Hepatocyte (in vitro differentiated cells): ENCODE measurements around the gene COPS6. TPM values are rescaled to one million over a fixed set of nuclear protein-coding genes. Genes with fewer than 3 reads are reported as not detected.

Source experiments
- DNase-seq: peaks from one replicate; pipeline ENCODE4 v3.0.0-alpha.2; 2016; ENCODE audit warnings: low spot score
- H2AFZ ChIP-seq: fragments of 200-600 bp; sonication (generic); 2 replicates; pipeline ENCODE4 v1.6.0; 2016; ENCODE audit warnings: antibody characterized with exemption, mild to moderate bottlenecking
- H3K27ac ChIP-seq: fragments of 200-600 bp; sonication (generic); 2 replicates; pipeline ENCODE4 v1.5.1; 2016; ENCODE audit warnings: mild to moderate bottlenecking
- H3K27me3 ChIP-seq: fragments of 200-600 bp; sonication (generic); 2 replicates; pipeline ENCODE4 v1.6.1; 2016
- H3K36me3 ChIP-seq: fragments of 200-600 bp; sonication (generic); replicated peaks from 2 replicates; pipeline ENCODE4 v1.5.1; 2016; ENCODE audit warnings: low read depth; ENCODE audit not compliant: insufficient read depth
- H3K4me1 ChIP-seq: fragments of 200-600 bp; sonication (generic); 2 replicates; pipeline ENCODE4 v1.5.1; 2016; ENCODE audit warnings: mild to moderate bottlenecking, moderate library complexity; ENCODE audit not compliant: insufficient read depth
- H3K4me2 ChIP-seq: fragments of 200-600 bp; sonication (generic); 2 replicates; pipeline ENCODE4 v1.6.0; 2016
- H3K4me3 ChIP-seq: fragments of 200-600 bp; sonication (generic); 2 replicates; pipeline ENCODE4 v1.5.1; 2016; ENCODE audit warnings: mild to moderate bottlenecking
- H3K79me2 ChIP-seq: fragments of 200-600 bp; sonication (generic); 2 replicates; pipeline ENCODE4 v1.6.0; 2017; ENCODE audit warnings: mild to moderate bottlenecking
- H3K9me2 ChIP-seq: fragments of 200-600 bp; sonication (generic); replicated peaks from 2 replicates; pipeline ENCODE4 v1.6.0; 2017; ENCODE audit warnings: mild to moderate bottlenecking; ENCODE audit not compliant: insufficient read depth
- H3K9me3 ChIP-seq: fragments of 200-600 bp; sonication (generic); 2 replicates; pipeline ENCODE4 v1.5.1; 2016; ENCODE audit warnings: low read depth, mild to moderate bottlenecking
- H4K20me1 ChIP-seq: fragments of 200-600 bp; sonication (generic); 2 replicates; pipeline ENCODE4 v1.6.0; 2016; ENCODE audit warnings: mild to moderate bottlenecking; ENCODE audit not compliant: insufficient read depth, poor library complexity, severe bottlenecking
- EZH2 ChIP-seq: fragments of 200-600 bp; sonication (generic); IDR thresholded peaks from 2 replicates; pipeline ENCODE4 v1.6.1; 2016; ENCODE audit warnings: antibody characterized with exemption, mild to moderate bottlenecking, borderline replicate concordance
- EZH2phosphoT487 ChIP-seq: fragments of 200-600 bp; sonication (generic); IDR thresholded peaks from one replicate; pipeline ENCODE4 v1.6.1; 2018; ENCODE audit warnings: antibody characterized with exemption, mild to moderate bottlenecking, low read depth, moderate library complexity; ENCODE audit not compliant: unreplicated experiment, severe bottlenecking
- WGBS: methylation state at CpG from one replicate; pipeline ENCODE4 v1.1.6; 2016; ENCODE audit warnings: low lambda C conversion rate; ENCODE audit errors: missing lambda C conversion rate; 5-methylcytosine and 5-hydroxymethylcytosine counted together
- polyA plus RNA-seq: library from polyadenylated mRNA; unstranded; fragments of >200 nt; fragmentation: Nextera tagmentation; extraction: Ambion mirVana; gene quantifications from 2 replicates; pipeline ENCODE4 v1.2.1, GENCODE V29; 2016
- total RNA-seq: library from RNA; depleted of rRNA; stranded (reverse); fragments of >200 nt; gene quantifications from 2 replicates; pipeline ENCODE4 v1.2.3, GENCODE V29; 2014
- TF ChIP-seq, protein P1 (sequence below): fragments of 200-600 bp; sonication (generic); IDR thresholded peaks from 2 replicates; pipeline ENCODE4 v1.5.1; 2016; ENCODE audit warnings: antibody characterized with exemption, mild to moderate bottlenecking; ENCODE audit not compliant: poor library complexity

The COPS6 gene
- total and polyA plus RNA-seq, 2 experiments from 2014 or later = 41.9 to 163 TPM

DNA sequence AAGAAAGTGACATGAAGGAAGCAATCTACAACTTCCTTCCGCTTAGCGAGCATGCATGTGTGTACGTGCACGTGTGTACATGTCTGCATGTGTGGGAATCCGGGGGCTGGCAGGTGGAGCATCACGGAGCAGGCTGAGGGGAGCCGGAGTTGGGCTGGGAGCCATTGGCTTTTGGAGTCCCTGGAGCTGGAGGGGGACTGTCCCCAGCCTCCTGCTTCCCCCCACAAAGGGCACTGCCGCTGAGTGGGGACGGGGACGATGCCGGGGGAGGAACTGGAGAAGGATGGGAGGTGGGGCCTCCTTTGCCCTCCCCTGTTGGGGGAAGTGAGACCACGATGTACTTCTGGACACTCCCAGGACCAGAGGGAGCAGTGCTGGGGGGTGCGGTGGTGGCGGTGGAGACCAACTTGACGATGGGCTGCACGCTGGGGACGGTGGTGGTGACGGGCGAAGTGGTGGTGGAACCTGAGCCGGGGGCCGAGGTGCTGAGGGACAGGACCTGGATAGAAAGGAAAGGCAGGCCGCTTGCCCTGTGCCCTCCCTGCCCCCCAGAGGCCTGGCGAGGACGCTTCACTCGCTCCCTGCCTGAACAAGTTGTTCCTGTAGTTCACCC, 18.5 kb downstream of the COPS6 start:
- H2AFZ ChIP-seq = no peak overlapping the region
- no peak overlapping the region for H3K27ac ChIP-seq
- no peaks in the 10 kb centered on the region for H3K9me3 ChIP-seq
- H3K27me3 ChIP-seq = no peaks in the 10 kb centered on the region
- no peaks in the 10 kb centered on the region for H4K20me1 ChIP-seq
- no peak overlapping the region for H3K4me2 ChIP-seq
- DNase-seq = no peak
- no peaks in the 10 kb centered on the region for H3K9me2 ChIP-seq
- H3K4me1 ChIP-seq = no peaks in the 10 kb centered on the region
- no peaks in the 10 kb centered on the region for H3K36me3 ChIP-seq
- no peak overlapping the region for H3K4me3 ChIP-seq
- H3K79me2 ChIP-seq = peaks cover 9% of the 10 kb centered on the region
- TF ChIP-seq EZH2 = no peak
- TF ChIP-seq, protein P1, sequence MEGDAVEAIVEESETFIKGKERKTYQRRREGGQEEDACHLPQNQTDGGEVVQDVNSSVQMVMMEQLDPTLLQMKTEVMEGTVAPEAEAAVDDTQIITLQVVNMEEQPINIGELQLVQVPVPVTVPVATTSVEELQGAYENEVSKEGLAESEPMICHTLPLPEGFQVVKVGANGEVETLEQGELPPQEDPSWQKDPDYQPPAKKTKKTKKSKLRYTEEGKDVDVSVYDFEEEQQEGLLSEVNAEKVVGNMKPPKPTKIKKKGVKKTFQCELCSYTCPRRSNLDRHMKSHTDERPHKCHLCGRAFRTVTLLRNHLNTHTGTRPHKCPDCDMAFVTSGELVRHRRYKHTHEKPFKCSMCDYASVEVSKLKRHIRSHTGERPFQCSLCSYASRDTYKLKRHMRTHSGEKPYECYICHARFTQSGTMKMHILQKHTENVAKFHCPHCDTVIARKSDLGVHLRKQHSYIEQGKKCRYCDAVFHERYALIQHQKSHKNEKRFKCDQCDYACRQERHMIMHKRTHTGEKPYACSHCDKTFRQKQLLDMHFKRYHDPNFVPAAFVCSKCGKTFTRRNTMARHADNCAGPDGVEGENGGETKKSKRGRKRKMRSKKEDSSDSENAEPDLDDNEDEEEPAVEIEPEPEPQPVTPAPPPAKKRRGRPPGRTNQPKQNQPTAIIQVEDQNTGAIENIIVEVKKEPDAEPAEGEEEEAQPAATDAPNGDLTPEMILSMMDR = no peak
- no peak for TF ChIP-seq EZH2phosphoT487
- 95% methylated on average over 23 of the region's 25 CpGs for WGBS

DNA sequence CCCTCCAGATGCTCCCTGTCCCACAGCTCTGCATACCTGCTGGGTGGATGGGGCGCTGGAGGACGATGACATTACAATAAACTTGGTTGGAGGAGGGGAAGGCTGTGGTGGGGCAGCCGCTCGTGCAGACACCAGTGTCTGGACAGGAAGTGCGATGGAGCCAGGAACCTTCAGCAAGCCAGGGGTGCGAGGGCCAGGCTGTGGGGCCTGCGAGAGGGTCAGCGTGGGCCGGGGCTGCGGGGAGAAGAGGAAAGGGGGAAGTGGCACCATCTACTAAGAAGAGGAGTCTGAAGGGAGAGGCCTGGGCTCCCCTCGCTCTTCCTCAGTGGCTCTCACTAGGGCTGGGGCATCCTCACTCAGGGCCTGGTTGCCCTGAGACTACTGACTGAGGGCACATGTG, 19.1 kb downstream of the COPS6 start:
- Histone ChIP-seq H3K36me3 (no peaks in the 10 kb centered on the region), H3K79me2 (peaks cover 2% of the 10 kb centered on the region), H4K20me1 (no peaks in the 10 kb centered on the region), H3K4me1 (no peaks in the 10 kb centered on the region), H3K9me3 (no peaks in the 10 kb centered on the region), H3K27me3 (no peaks in the 10 kb centered on the region), H3K4me2 (no peak overlapping the region), H3K4me3 (no peak overlapping the region), H2AFZ (no peak overlapping the region), H3K9me2 (no peaks in the 10 kb centered on the region), H3K27ac (no peak overlapping the region)
- no peak for DNase-seq
- WGBS = 85% methylated on average over 6 of the region's 11 CpGs
- no peak for TF ChIP-seq EZH2
- no peak for TF ChIP-seq EZH2phosphoT487
- TF ChIP-seq, protein P1 = no peak

DNA sequence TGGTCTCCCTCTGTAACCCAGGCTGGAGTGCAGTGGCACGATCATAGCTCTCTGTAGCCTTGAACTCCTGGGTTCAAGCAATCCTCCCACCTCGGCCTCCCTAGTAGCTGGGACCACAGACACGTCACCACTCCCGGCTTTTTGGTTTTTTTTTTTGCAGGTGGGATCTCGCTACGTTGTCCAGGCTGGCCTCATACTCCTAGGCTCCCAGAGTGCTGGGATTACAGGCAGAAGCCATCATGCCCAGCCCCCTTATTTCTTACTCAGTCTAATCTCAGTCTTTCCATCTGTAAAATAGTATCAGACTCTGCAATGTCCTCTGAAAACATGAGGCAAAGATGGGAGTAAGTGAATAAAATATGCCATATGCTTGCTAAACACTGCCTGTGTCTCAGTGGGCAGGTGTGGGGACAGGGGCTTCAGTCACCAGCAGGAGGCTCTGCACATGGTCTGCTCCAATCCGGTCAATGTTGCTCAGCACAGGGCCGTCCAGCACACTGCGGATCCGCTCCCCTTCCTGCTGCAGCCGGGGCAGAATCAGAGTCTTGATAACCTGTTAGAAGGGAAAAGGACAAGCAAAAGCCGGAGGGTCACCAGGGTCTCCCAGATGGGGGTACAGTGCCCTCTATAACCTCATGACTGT, 20.9 kb downstream of the COPS6 start:
- Histone ChIP-seq H3K4me1 (no peaks in the 10 kb centered on the region), H3K4me2 (no peak overlapping the region), H3K4me3 (no peak overlapping the region), H3K9me2 (no peaks in the 10 kb centered on the region), H2AFZ (no peak overlapping the region), H4K20me1 (no peaks in the 10 kb centered on the region), H3K36me3 (no peaks in the 10 kb centered on the region), H3K9me3 (no peaks in the 10 kb centered on the region), H3K27ac (no peak overlapping the region), H3K79me2 (no peaks in the 10 kb centered on the region), H3K27me3 (no peaks in the 10 kb centered on the region)
- WGBS = 87% methylated on average over 12 of the region's 12 CpGs
- no peak for DNase-seq
- no peak for TF ChIP-seq EZH2phosphoT487
- TF ChIP-seq, protein P1 = peak; percentile 6
